Measurements from ENCODE around the gene CDC42EP5.
"Not testable (repeated sequence)": the region's sequence is repeated elsewhere in the genome, so short reads cannot be mapped to it uniquely, and the experiment has no call there.

Gene CDC42EP5

GRCh38 chr19:54470991-54471782 is 1.9 kb downstream of the CDC42EP5 start:
- DNase-seq (ENCODE audit: low read depth in 1 of 2, low spot score in 1 of 2), result no peak
- no peak overlapping the region for H3K27ac ChIP-seq (replicated peaks)
- TF ChIP-seq, protein P1, sequence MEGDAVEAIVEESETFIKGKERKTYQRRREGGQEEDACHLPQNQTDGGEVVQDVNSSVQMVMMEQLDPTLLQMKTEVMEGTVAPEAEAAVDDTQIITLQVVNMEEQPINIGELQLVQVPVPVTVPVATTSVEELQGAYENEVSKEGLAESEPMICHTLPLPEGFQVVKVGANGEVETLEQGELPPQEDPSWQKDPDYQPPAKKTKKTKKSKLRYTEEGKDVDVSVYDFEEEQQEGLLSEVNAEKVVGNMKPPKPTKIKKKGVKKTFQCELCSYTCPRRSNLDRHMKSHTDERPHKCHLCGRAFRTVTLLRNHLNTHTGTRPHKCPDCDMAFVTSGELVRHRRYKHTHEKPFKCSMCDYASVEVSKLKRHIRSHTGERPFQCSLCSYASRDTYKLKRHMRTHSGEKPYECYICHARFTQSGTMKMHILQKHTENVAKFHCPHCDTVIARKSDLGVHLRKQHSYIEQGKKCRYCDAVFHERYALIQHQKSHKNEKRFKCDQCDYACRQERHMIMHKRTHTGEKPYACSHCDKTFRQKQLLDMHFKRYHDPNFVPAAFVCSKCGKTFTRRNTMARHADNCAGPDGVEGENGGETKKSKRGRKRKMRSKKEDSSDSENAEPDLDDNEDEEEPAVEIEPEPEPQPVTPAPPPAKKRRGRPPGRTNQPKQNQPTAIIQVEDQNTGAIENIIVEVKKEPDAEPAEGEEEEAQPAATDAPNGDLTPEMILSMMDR (IDR thresholded peaks at IDR 0.05; ENCODE audit: insufficient read depth, low read length), result no peak
- no peak for TF ChIP-seq POLR2AphosphoS5 (IDR thresholded peaks at IDR 0.05; ENCODE audit: low read depth)
- no peak for TF ChIP-seq SPI1 (IDR thresholded peaks at IDR 0.05; ENCODE audit: borderline replicate concordance, low read depth)
- no peak for TF ChIP-seq GABPA (IDR thresholded peaks at IDR 0.05; ENCODE audit: low read depth)
- no peak for TF ChIP-seq REST (IDR thresholded peaks at IDR 0.05; ENCODE audit: insufficient replicate concordance, low read depth)
- H3K27me3 ChIP-seq (ENCODE audit: insufficient read depth, poor library complexity, severe bottlenecking), result peaks cover 55% of the 10 kb centered on the region
- no peak overlapping the region; the same call in 1 of the 2 replicates for H3K4me3 ChIP-seq (replicated peaks; ENCODE audit: insufficient read depth, low read length)

DNA sequence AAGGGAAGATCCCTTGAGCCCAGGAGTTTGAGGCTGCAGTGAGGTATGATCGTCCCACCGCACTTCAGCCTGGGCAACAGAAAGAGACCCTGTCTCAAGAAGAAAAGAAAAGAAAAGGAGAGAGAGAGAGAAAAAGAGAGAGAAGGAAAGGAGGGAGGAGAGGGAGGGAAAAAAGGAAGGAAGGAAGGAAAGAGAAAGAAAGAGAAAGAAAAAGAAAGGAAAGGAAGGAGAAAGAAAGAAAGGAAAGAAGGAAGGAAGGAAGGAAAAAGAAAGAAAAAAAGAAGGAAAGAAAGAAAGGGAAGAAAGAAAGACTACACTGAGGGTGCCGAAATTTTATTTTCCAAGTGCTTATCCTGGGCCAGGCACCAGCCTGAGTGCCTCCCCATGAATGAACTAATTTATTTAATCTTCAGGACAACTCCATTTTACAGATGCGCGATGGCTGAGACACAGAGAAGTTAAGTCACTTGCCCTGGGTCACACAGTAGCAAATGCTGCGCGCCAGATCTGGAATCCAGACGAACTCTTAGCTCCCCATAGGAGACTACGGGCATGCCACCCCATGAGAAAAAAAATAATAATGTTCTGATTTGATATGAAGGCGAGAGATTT is 2.7 kb downstream of the CDC42EP5 start:
- no peak for DNase-seq (ENCODE audit: low read depth in 1 of 2, low spot score in 1 of 2)
- no peak for TF ChIP-seq GABPA (IDR thresholded peaks at IDR 0.05; ENCODE audit: low read depth)
- TF ChIP-seq SPI1 (IDR thresholded peaks at IDR 0.05; ENCODE audit: borderline replicate concordance, low read depth), result no peak
- TF ChIP-seq, protein P1 (IDR thresholded peaks at IDR 0.05; ENCODE audit: insufficient read depth, low read length), result no peak
- no peak for TF ChIP-seq POLR2AphosphoS5 (IDR thresholded peaks at IDR 0.05; ENCODE audit: low read depth)
- TF ChIP-seq REST (IDR thresholded peaks at IDR 0.05; ENCODE audit: insufficient replicate concordance, low read depth), result no peak
- H3K27ac ChIP-seq (replicated peaks), result no peak overlapping the region
- H3K4me3 ChIP-seq (replicated peaks; ENCODE audit: insufficient read depth, low read length), result no peak overlapping the region
- H3K27me3 ChIP-seq (ENCODE audit: insufficient read depth, poor library complexity, severe bottlenecking), result peaks cover 57% of the 10 kb centered on the region

- DNase-seq (ENCODE audit: low read depth in 1 of 2, low spot score in 1 of 2), result no peak
- Histone ChIP-seq H3K27me3 (ENCODE audit: insufficient read depth, poor library complexity, severe bottlenecking) (peaks cover 52% of the 10 kb centered on the region), H3K27ac (replicated peaks) (no peak overlapping the region), H3K4me3 (replicated peaks; ENCODE audit: insufficient read depth, low read length) (no peak overlapping the region)
- TF ChIP-seq SPI1 (IDR thresholded peaks at IDR 0.05; ENCODE audit: borderline replicate concordance, low read depth), result no peak
Measured at GRCh38 chr19:54469496-54469934, 3.6 kb downstream of the CDC42EP5 start.

GRCh38 chr19:54466110-54466480 is 7.0 kb downstream of the CDC42EP5 start:
- not testable (repeated sequence) for H3K27ac ChIP-seq (replicated peaks); H3K4me3 ChIP-seq (replicated peaks; ENCODE audit: insufficient read depth, low read length); DNase-seq (ENCODE audit: low read depth in 1 of 2, low spot score in 1 of 2)
- peaks cover 36% of the 10 kb centered on the region for H3K27me3 ChIP-seq (ENCODE audit: insufficient read depth, poor library complexity, severe bottlenecking)

Measured in HL-60 (cell line).